HG03469 (cell line): ENCODE measurements around the gene TSGA10.

Experiments
- ATAC-seq: cut with Tn5 transposase; IDR thresholded peaks from one replicate; pipeline ENCODE4 v1.9.1; 2021; ENCODE audit warnings: mild to moderate bottlenecking, moderate library complexity, moderate number of reproducible peaks; ENCODE audit not compliant: unreplicated experiment

TSGA10 gene

GRCh38 chr2:98948956-98949739, 205.6 kb downstream of the TSGA10 start:
- ATAC-seq: no peak

GRCh38 chr2:98947554-98947953, 207.2 kb downstream of the TSGA10 start:
- no peak for ATAC-seq
